Measurements from ENCODE around the gene NSMCE1.
A peak's percentile ranks its signal among the peaks of the same experiment; 100 is the strongest.

Gene NSMCE1, protein sequence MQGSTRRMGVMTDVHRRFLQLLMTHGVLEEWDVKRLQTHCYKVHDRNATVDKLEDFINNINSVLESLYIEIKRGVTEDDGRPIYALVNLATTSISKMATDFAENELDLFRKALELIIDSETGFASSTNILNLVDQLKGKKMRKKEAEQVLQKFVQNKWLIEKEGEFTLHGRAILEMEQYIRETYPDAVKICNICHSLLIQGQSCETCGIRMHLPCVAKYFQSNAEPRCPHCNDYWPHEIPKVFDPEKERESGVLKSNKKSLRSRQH

DNA sequence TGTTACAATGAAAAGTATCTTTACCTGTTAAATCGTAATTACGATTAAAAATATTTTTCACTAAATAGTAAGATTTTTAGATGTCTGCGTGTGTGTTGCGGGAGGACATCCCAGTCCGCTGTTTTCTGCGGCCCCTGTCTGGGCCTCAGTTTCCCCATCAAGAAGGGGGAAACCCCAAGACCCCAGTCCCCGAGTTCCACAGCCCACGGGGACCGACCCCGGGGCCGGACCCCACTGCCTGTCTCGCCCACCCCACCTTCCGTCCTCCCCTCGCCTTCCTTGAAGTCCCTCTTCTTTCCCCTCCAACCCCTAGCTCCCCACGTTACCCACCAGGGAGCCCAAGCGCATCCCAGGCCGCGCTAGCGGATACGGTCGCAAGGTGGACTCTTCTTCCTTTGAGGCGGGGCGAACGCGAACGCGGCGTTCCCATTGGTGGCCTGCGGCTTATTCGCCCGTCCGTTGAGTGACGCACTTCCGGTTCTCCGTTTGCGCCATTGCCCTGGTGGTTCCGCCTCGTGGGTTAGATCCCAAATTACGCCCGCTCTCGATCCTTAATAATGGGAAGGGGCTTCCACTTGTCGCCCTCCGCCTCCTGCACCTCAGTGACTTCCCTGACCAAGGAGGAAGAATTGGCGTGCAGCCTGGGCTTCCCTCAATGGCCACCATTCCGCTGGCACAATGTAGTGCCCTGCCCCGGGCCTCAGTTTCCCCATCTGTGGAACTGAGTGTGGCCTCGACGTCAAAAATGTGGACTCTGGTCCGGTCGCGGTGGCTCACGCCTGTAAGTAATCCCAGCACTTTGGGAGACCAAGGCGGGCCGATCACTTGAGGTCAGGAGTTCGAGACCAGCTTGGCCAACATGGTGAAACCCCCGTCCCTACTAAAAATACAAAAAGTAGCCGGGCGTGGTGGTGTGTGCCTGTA lies at the start of gene NSMCE1:
Gene NSMCE1 (minus strand): TSS at position 397 of the 924 bp plus-strand sequence. CDS start 11,202 bp downstream, outside the sequence.
- peak; percentile 95 for DNase-seq (ENCODE audit: low read depth)

GRCh38 chr16:27317738-27318391 lies 49.3 kb upstream of the NSMCE1 start:
- DNase-seq (ENCODE audit: low read depth) = peak; percentile 12

GRCh38 chr16:27317320-27317719 lies 48.7 kb upstream of the NSMCE1 start:
- no peak for DNase-seq (ENCODE audit: low read depth)

- no peak for DNase-seq (ENCODE audit: low read depth)
Observed at GRCh38 chr16:27316038-27316680, 47.6 kb upstream of the NSMCE1 start.

DNA sequence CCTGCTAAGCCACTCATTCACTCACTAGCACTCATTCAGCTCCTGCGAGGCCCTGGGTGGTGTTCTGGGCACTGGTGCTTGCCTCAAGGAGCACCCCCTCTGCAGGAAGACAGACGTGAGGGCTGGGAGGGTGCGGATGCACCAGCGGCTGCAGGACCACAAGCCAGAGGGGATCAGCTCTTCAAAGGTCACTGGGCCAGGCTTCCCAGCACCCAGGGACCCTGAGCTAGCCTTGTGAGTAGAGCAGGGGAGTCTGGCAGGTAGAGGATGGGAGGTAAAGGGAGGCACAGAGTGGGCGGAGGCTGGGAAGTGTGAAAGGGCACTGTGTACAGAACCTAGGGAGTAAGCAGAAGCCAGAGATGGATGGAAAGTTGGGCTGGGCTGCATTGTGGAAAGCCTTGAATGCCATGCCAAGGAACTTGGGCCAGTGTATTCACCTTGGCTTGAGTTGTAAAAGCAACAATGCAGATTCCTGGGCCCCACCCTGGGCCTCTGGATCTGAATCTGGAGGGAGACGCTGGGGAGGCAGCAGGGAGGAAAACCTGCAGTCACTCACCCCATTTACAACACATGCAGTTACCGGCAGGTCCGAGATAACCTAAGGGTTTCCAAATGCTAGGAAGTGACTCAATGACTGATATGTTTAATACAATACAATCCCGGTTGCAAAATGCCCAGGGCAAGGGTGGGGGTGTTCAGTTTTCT lies 46.9 kb upstream of the NSMCE1 start:
- no peak for DNase-seq (ENCODE audit: low read depth)

GRCh38 chr16:27314986-27315332 lies 46.4 kb upstream of the NSMCE1 start:
- DNase-seq (ENCODE audit: low read depth) = no peak

GRCh38 chr16:27314161-27314723 lies 45.7 kb upstream of the NSMCE1 start:
- peak; percentile 30 for DNase-seq (ENCODE audit: low read depth)

GRCh38 chr16:27313422-27314160 lies 45.0 kb upstream of the NSMCE1 start, which contains the start of gene IL4R:
Gene IL4R (plus strand): TSS chr16:27313974. CDS start chr16:27340204, 26,230 bp downstream.
- peak; percentile 46 for DNase-seq (ENCODE audit: low read depth)

DNA sequence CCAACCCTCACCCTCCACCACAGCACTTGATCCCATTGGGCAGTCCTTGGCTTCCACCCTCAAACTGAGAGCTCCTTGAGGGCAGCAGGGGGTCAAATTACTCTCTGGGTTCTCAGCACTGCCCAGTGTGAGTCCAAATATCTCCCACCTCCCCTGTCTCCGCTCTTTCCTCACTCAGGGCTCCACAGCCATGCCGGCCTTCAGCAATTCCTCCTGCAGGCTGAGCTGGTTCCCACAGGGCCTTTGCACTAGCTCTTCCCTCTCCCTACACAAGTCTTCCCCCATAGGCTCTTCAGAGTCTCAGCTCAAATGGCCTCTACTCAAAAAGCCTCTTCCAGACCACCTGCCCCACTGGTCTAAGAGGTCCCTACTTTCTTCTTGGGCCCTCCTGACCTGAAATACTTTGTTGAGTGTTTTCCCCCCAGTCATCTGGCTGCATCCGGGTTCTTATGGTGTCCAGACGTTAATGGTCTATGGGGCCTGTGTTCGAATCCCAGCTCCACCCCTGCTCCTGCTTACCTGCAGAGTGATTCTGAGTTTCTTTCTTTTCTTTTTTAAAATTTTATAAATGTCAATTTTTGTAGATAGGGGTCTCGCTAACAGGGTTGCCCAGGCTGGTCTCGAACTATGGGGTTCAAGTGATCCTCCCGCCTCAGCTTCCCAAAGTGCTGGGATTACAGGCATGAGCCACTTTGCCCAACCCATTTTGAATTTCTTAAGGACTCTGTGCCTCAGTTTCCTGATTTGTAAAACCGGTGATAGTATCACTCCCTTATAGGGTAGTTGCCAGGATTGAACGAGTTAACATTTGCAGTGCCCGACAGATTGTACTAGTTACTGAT lies 44.2 kb upstream of the NSMCE1 start:
- DNase-seq (ENCODE audit: low read depth) = no peak

DNA sequence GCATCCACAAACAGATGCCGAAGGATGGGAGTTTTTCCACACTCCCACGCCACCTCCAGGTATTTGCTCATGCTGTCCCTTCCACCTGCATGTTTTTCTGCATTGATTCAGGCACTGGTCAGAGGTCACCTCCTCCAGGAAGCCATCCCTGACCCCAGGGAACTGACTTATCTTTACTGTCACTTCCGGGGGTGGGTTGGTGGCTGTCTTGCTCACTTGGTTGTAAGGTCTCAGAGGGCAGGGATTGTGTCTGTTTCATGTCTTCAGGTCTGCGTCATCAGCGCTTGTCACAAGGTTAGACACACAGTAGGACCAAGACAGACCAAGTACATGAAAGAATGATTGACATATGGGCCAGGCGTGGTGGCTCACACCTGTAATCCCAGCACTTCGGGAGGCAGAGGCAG lies 43.3 kb upstream of the NSMCE1 start:
- no peak for DNase-seq (ENCODE audit: low read depth)

- no peak for DNase-seq (ENCODE audit: low read depth)
Observed at GRCh38 chr16:27311448-27311830, 42.9 kb upstream of the NSMCE1 start.

DNA sequence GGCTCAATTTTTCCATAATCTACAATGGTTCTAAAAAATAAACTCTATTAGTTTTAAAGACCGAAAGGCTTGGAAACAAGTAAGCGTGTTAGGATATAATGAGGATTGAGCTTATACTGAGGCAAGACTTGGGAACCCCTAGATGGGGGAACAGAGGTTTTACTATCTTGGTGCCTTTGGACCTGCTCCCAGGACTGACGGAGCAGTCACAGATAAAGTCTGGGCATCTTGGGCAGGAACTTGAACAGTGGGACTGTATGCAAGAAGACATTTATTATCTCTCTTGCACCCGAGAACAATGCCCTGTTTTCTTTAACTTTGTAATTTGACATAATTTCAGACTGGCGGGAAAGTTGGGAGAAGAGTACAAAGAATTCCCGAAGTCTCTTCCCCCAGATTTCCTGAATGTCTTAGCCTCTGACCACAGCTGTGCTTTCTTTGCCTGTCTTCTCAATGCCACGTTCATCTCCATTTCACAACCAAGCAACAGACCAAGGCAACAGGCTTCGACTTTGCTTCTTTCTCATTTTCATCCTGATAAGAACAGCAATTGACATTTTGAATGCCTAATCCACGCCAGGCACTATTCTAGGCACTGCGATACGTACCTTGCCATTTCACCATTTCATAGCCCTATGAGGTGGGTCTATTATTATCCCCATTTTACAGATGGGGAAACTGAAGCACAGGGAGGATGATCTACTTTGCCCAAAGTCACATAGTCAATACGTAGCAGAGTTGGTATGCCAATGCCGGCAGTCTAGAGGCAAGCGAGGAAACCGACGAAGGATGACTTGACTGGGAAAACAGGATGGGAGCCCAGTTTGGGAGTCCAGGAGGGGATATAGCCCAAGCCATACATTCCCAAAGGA lies 42.2 kb upstream of the NSMCE1 start:
- no peak for DNase-seq (ENCODE audit: low read depth)

DNA sequence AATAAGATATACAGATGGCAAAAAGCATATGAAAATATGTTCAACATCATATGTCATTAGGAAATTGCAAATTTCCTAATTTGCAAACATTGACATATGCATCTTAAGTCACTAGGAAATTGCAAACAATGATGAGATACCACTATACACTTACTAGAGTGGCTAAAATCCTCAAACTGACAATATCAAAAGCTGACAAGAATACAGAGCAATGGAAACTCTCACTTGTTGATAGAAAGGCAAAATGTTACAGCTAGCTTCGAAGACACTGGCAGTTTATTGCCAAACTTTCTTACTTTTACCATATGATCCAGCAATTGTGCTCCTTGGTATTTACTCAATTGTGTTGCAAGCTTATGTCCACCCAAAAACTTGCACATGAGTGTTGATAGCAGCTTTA lies 40.2 kb upstream of the NSMCE1 start:
- DNase-seq (ENCODE audit: low read depth) = no peak

DNA sequence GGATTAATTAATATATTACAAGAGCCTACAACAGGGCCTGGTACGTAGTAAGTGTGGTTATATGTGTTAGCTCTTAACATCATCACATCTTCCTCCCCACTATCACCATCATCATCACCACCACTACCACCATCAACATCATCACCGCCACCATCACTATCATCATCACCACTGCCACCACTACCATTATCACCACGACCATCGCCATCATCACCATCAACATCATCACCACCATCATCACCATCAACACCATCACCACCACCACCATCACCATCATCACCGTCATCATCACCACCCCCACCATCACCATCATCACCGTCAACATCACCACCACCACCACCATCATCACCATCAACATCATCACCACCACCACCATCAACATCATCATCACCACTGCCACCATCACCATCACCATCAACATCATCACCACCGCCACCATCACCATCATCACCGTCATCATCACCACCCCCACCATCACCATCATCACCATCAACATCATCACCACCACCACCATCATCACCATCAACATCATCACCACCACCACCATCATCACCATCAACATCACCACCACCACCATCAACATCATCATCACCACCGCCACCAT lies 37.4 kb upstream of the NSMCE1 start:
- DNase-seq (ENCODE audit: low read depth) = no peak

DNA sequence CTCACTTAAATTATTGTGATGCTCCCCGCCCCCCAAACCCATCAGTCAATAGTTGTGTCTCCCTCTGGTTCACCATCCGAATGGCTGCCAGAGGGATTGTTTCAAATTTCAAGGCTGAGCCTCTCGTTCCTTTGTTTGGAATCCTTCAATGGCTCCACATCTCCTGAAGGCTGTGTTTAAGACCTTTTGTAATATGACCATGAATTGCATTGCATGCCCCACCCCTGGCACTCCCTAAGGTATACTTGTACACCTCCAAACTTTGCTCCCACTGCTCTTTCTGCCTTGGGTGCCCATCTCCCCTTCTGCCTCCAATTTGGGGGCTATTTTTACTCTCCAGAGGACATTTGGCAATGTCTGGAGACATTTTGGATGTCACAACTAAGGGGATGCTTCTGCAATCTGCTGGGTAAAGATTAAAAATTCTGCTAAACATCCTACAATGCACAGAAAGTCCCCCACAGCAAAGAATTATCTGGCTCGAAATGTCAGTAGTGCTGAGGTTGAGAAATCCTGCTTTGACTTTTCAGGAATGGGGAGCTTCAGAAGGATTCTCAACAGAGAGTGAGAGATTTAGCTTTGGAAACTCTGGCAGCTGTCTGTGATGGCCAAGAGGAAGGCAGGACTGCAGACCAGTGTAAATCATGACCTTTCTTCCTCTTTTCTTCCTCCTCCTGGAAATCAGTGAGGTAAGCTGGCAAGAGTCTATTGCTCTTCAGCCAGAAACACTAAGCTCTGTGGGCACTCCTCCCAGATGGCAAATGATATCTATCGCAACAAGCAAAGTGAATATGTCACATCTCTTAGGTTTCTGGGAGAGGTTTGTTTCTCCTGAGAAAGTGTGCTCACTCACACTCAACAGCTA lies 36.5 kb upstream of the NSMCE1 start:
- DNase-seq (ENCODE audit: low read depth) = no peak

DNA sequence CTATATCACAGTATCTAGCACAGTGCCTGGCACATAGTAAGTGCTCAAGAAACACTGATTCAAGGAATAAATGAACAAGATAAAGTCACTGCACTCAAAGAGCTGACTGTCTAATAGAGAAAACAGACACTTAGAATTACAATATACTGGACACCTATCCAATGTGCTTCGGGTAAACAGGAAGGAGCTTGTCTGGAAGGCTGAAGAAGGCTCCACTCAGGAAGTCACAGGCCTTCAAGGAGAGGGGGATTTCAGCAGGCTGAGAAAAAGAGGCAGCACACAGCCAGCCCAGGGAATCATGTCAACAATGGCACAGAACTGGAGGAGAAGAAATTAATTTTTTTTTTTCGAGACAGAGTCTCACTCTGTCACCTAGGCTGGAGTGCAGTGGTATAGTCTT lies 35.5 kb upstream of the NSMCE1 start:
- DNase-seq (ENCODE audit: low read depth) = no peak

Data from activated gamma-delta T cell treated with anti-CD3 and anti-CD28 coated beads, Interleukin-2, amount 50 U/mL, for 16 hours (primary cell).